ENCODE measurements around the gene SLC30A1.
"Not testable (repeated sequence)": the region's sequence is repeated elsewhere in the genome, so short reads cannot be mapped to it uniquely, and the experiment has no call there.

SLC30A1 gene

GRCh38 chr1:211547710-211548109 lies 31.3 kb downstream of the SLC30A1 start:
- no peak for DNase-seq (ENCODE audit: low spot score)

- DNase-seq (ENCODE audit: low spot score) = no peak
These were observed 32.4 kb downstream of the SLC30A1 start for GRCh38 chr1:211546543-211546942.

- no peak for DNase-seq (ENCODE audit: low spot score)
These were observed 35.9 kb downstream of the SLC30A1 start for GRCh38 chr1:211543025-211543424.

- DNase-seq (ENCODE audit: low spot score) = no peak
These were observed 37.1 kb downstream of the SLC30A1 start for GRCh38 chr1:211541720-211542477.

GRCh38 chr1:211541278-211541677 lies 37.7 kb downstream of the SLC30A1 start:
- DNase-seq (ENCODE audit: low spot score) = no peak

GRCh38 chr1:211540824-211541223 lies 38.1 kb downstream of the SLC30A1 start:
- not testable (repeated sequence) for DNase-seq (ENCODE audit: low spot score)

GRCh38 chr1:211538287-211538686 lies 40.7 kb downstream of the SLC30A1 start:
- DNase-seq (ENCODE audit: low spot score) = no peak

GRCh38 chr1:211537253-211537652 lies 41.7 kb downstream of the SLC30A1 start:
- DNase-seq (ENCODE audit: low spot score) = no peak

- no peak for DNase-seq (ENCODE audit: low spot score)
These were observed 42.4 kb downstream of the SLC30A1 start for GRCh38 chr1:211536606-211537005.

- DNase-seq (ENCODE audit: low spot score) = no peak
These were observed 43.6 kb downstream of the SLC30A1 start for GRCh38 chr1:211535346-211535745.

- DNase-seq (ENCODE audit: low spot score) = no peak
These were observed 44.2 kb downstream of the SLC30A1 start for GRCh38 chr1:211534545-211535291.

- DNase-seq (ENCODE audit: low spot score) = no peak
These were observed 46.9 kb downstream of the SLC30A1 start for GRCh38 chr1:211532088-211532444.

- no peak for DNase-seq (ENCODE audit: low spot score)
These were observed 47.5 kb downstream of the SLC30A1 start for GRCh38 chr1:211531194-211532087.

- DNase-seq (ENCODE audit: low spot score) = no peak
These were observed 48.9 kb downstream of the SLC30A1 start for GRCh38 chr1:211530102-211530501.

- DNase-seq (ENCODE audit: low spot score) = peak; percentile 66
These were observed 49.5 kb downstream of the SLC30A1 start for GRCh38 chr1:211529453-211529852.

- no peak for DNase-seq (ENCODE audit: low spot score)
These were observed 50.0 kb downstream of the SLC30A1 start for GRCh38 chr1:211529011-211529410.

- DNase-seq (ENCODE audit: low spot score) = no peak
These were observed 51.1 kb downstream of the SLC30A1 start for GRCh38 chr1:211527888-211528287.

- no peak for DNase-seq (ENCODE audit: low spot score)
These were observed 52.0 kb downstream of the SLC30A1 start for GRCh38 chr1:211527006-211527405.

- DNase-seq (ENCODE audit: low spot score) = no peak
These were observed 52.9 kb downstream of the SLC30A1 start for GRCh38 chr1:211526101-211526500.

- no peak for DNase-seq (ENCODE audit: low spot score)
These were observed 53.8 kb downstream of the SLC30A1 start for GRCh38 chr1:211525101-211525676.

GRCh38 chr1:211524521-211524920 lies 54.4 kb downstream of the SLC30A1 start:
- no peak for DNase-seq (ENCODE audit: low spot score)

GRCh38 chr1:211522804-211523203 lies 56.2 kb downstream of the SLC30A1 start:
- no peak for DNase-seq (ENCODE audit: low spot score)
